ENCODE measurements around the gene STAT1. TPM values are rescaled to one million over a fixed set of nuclear protein-coding genes. Genes with fewer than 3 reads are reported as not detected.
"Not testable (repeated sequence)": the region's sequence is repeated elsewhere in the genome, so short reads cannot be mapped to it uniquely, and the experiment has no call there.

Gene STAT1
- total RNA-seq, 1 donor from 2014 or later: 35.6 TPM

GRCh38 chr2:190999058-190999457, 14.9 kb downstream of the STAT1 start:
- intact Hi-C loops (cut with DNase I): no loop called here
- Histone ChIP-seq H3K9me3 (no peaks in the 10 kb centered on the region), H3K27me3 (no peaks in the 10 kb centered on the region)

GRCh38 chr2:190997526-190998113, 16.4 kb downstream of the STAT1 start:
- intact Hi-C loops (cut with DNase I): no loop called here
- Histone ChIP-seq H3K4me1 (no peaks in the 10 kb centered on the region), H3K27ac (no peak overlapping the region), H3K36me3 (peaks cover 0 to 93% of the 10 kb centered on the region in 2 donors), H3K27me3 (no peaks in the 10 kb centered on the region), H3K4me3 (no peak overlapping the region), H3K9me3 (no peaks in the 10 kb centered on the region)
- TF ChIP-seq CTCF (IDR thresholded peaks at IDR 0.05): no peak
- TF ChIP-seq POLR2AphosphoS5 (IDR thresholded peaks at IDR 0.05; ENCODE audit: insufficient read depth in 1 of 2, low read depth in 1 of 2): no peak
- TF ChIP-seq POLR2A (IDR thresholded peaks at IDR 0.05): no peak
- no peak for DNase-seq (ENCODE audit: extremely low spot score in 2 of 2)

More at GRCh38 chr2:190999058-190999457, 14.9 kb downstream of the STAT1 start:
- Histone ChIP-seq H3K27ac (no peak overlapping the region), H3K36me3 (peaks cover 7 to 93% of the 10 kb centered on the region in 2 donors), H3K4me1 (no peaks in the 10 kb centered on the region), H3K4me3 (no peak overlapping the region)
- no peak for TF ChIP-seq POLR2AphosphoS5 (IDR thresholded peaks at IDR 0.05; ENCODE audit: insufficient read depth in 1 of 2, low read depth in 1 of 2)
- TF ChIP-seq CTCF (IDR thresholded peaks at IDR 0.05): no peak
- no peak for TF ChIP-seq POLR2A (IDR thresholded peaks at IDR 0.05)
- no peak for DNase-seq (ENCODE audit: extremely low spot score in 2 of 2)

GRCh38 chr2:190996947-190997346, 17.0 kb downstream of the STAT1 start:
- Histone ChIP-seq H3K9me3 (no peaks in the 10 kb centered on the region), H3K4me1 (no peaks in the 10 kb centered on the region), H3K4me3 (no peak overlapping the region), H3K27ac (no peak overlapping the region), H3K27me3 (no peaks in the 10 kb centered on the region), H3K36me3 (peaks cover 0 to 95% of the 10 kb centered on the region in 2 donors)
- TF ChIP-seq POLR2A (IDR thresholded peaks at IDR 0.05) (no peak), CTCF (IDR thresholded peaks at IDR 0.05) (no peak), POLR2AphosphoS5 (IDR thresholded peaks at IDR 0.05; ENCODE audit: insufficient read depth in 1 of 2, low read depth in 1 of 2) (no peak)
- no peak for DNase-seq (ENCODE audit: extremely low spot score in 2 of 2)
- intact Hi-C loops (cut with DNase I): no loop called here

- Histone ChIP-seq H3K36me3 (peaks cover 0 to 90% of the 10 kb centered on the region in 2 donors), H3K27me3 (no peaks in the 10 kb centered on the region), H3K9me3 (no peaks in the 10 kb centered on the region), H3K4me3 (no peak overlapping the region), H3K27ac (no peak overlapping the region), H3K4me1 (no peaks in the 10 kb centered on the region)
- TF ChIP-seq CTCF (IDR thresholded peaks at IDR 0.05) (peak in 1 of 3 experiments; percentile 19), POLR2AphosphoS5 (IDR thresholded peaks at IDR 0.05; ENCODE audit: insufficient read depth in 1 of 2, low read depth in 1 of 2) (no peak), POLR2A (IDR thresholded peaks at IDR 0.05) (no peak)
- intact Hi-C loops (cut with DNase I): no loop called here
- DNase-seq (ENCODE audit: extremely low spot score in 2 of 2): no peak
Measured at GRCh38 chr2:190996338-190996946, 17.5 kb downstream of the STAT1 start.

GRCh38 chr2:190995315-190995714, 18.7 kb downstream of the STAT1 start:
- peaks cover 0 to 92% of the 10 kb centered on the region in 2 donors for H3K36me3 ChIP-seq
- DNase-seq (ENCODE audit: extremely low spot score in 2 of 2); intact Hi-C loops (cut with DNase I); H3K4me3 ChIP-seq; H3K27ac ChIP-seq; H3K4me1 ChIP-seq; H3K9me3 ChIP-seq; H3K27me3 ChIP-seq: not testable (repeated sequence)

Data from vagina (tissue), 2 donors.